Measurements from ENCODE around the gene IMMT.
"Not testable (repeated sequence)": the region's sequence is repeated elsewhere in the genome, so short reads cannot be mapped to it uniquely, and the experiment has no call there.

IMMT gene

DNA sequence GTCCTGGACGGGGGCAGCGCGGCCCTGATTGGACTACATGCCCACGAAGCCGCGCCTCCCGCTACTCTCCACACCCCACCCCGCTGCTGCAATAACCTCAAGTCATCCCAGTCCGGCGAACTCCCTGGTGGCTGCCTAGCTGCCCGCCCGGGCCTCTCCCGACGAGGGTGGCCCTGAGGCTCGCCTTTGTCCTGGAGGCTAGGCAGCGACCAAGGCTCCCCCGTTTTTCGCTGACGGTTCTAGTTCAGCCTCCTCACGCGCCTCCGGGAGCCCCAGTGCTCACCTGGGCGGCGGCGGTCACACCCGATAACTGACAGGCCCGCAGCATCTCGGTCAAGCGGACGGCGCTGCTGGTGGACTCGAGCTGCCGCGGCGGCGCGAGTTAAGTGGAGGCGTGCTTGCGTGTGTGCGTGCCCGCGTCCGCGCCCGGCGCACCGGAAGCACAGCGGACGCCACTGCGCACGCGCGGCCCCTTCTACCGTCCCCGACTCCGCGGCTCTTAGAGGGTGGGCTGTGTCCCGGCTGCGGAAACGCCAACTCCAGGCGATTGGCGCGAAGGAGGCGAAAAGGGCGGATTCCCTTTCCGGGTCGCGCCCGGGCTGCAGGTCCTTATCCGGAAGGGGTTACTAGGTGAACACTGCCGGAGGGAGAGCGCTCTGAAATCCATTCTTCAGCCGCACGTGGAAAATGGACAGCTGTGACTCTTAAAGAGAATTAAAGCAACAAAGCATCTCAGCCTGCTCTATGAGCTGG, at the start of gene IMMT:
TSS of gene IMMT (minus strand) at position 408 of the 753 bp plus-strand sequence. CDS start at position 328, 80 bp downstream.
- peak within 1 kb of the TSS; percentile 85 for H3K4me3 ChIP-seq (ENCODE audit: low read length)
- TF ChIP-seq ZNF274 (IDR thresholded peaks at IDR 0.05; ENCODE audit: low read depth, low read length) = no peak

DNA sequence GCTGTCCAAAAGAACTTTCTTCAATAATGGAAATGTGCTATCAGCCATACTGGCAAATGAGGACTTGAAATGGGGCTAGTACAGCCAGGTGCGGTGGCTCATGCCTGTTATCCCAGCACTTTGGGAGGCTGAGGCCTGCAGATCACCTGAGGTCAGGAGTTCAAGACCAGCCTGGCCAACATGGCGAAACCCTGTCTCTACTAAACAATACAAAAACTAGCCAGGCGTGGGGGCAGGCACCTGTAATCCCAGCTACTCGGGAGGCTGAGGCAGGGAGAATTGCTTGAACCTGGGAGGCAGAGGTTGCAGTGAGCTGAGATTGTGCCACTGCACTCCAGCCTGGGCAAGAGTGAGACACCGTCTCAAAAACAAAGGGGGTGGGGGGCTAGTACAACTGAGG, 49.5 kb upstream of the IMMT start:
- H3K4me3 ChIP-seq (ENCODE audit: low read length) = not testable (repeated sequence)

DNA sequence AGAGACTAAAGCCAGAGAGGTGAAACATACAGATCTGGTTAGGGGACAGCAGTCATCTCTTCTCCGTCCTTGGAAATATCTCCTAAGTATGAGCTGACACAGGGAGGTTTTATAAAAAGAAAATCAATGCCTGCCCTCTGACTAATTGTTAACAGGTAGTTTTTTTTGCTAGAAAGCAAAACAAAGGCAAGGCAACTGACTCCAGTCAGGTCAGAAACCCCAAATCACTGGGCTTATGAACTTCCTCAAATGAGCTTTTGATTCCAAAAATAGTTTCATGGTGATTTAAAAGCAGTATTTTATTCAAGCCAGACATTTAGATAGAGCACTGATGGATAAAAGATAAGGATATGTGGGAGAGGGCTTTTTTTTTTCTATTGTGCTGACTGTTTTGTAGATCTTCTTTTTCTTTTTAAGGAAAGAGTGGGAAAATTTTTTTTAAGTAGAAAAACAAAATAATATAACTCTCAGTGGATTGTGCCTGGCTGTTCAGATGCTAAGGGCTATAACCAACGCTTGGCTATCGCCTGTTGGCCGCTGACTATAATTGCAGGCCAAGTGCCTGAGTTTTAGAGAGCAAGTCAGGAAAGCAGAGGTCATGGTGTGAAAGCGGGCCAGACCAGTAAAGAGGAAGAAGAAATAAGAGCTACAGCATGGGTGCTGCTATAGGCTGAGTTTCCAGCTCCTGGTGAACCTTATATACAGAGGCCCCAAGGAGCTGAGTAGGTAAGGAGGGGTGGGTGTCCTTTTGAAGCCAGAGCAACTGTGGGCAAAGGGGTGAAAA, 48.9 kb upstream of the IMMT start:
- TF ChIP-seq ZNF274 (IDR thresholded peaks at IDR 0.05; ENCODE audit: low read depth, low read length) = no peak
- H3K4me3 ChIP-seq (ENCODE audit: low read length) = no peak overlapping the region

DNA sequence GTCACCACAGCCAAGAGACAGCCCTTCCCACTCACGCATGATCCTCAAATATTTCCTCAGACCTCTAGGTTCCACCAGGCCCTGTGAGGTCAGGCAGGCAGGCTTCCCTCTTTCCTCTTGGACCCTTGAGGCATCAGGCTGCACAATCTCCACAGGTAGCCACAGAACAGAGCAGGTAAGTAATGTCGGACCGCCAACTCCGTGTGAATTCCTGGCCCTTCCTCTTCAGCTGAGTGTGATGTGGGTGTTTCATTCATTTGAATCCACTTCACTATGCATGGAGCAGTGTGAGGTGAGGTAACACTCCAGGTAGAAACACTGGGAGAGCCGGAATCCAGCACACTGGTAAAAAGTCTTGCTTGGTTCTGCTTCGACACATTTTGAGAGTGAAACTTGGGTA, 48.0 kb upstream of the IMMT start:
- no peak overlapping the region for H3K4me3 ChIP-seq (ENCODE audit: low read length)
- TF ChIP-seq ZNF274 (IDR thresholded peaks at IDR 0.05; ENCODE audit: low read depth, low read length) = no peak

DNA sequence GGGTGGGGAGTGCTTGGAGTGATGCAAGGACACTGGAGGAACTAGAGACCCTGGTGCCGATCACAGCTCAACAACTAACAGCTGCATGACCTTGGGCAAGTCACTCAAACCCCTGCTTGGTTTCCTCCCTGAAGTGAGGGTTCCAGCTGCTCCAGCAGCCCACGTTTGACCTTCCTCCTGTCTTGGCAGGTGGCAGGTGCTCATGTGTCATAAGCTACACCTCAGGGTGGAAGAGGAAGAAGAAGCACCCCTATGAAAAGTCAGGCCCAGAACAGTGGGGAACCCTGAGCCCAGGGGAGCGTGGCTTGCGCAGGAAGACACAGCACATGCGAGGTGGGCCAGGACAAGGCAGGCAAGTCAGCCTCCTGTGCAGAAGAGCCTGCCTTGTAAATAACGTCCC, 46.3 kb upstream of the IMMT start:
- no peak for TF ChIP-seq ZNF274 (IDR thresholded peaks at IDR 0.05; ENCODE audit: low read depth, low read length)
- H3K4me3 ChIP-seq (ENCODE audit: low read length) = no peak overlapping the region

DNA sequence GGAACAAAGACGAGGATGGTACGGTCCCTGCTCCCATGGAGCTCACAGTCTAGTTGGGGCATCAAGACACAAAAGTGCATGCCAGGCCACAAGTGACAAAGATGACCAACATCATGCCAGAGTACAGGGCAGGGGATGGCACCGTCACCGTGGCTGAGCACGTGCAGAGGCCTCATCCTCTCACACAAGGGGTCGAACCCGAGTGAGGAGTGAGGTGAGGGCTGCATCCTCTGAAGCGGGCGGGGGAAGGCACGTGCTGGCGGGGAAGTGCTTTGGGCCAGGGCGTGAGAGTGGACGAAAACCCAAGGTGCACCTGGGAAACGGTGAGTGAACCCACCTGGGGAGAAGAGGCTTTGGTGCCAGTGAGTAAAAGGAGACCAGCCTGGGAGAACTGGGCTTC, 45.0 kb upstream of the IMMT start:
- TF ChIP-seq ZNF274 (IDR thresholded peaks at IDR 0.05; ENCODE audit: low read depth, low read length) = no peak
- H3K4me3 ChIP-seq (ENCODE audit: low read length) = no peak overlapping the region

DNA sequence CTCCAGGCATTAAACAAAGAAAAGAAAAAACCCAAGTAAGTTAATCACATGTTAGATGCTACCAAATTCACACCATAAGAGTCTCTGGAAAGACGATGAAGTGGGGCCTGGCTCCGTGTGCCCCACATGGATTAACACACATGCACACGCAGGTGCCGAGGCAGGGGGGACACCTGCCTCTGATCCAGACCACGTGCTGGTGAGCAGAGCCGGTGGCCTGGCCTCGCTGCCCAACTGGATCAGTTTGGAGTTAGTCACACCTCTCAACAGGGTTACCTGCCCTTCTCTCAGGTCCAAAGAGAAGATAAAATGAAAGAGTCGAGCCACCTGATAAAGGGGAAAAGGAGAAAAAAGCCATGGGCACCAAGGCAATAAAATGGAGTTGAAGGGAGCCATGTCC, 44.5 kb upstream of the IMMT start:
- no peak overlapping the region for H3K4me3 ChIP-seq (ENCODE audit: low read length)
- TF ChIP-seq ZNF274 (IDR thresholded peaks at IDR 0.05; ENCODE audit: low read depth, low read length) = no peak

DNA sequence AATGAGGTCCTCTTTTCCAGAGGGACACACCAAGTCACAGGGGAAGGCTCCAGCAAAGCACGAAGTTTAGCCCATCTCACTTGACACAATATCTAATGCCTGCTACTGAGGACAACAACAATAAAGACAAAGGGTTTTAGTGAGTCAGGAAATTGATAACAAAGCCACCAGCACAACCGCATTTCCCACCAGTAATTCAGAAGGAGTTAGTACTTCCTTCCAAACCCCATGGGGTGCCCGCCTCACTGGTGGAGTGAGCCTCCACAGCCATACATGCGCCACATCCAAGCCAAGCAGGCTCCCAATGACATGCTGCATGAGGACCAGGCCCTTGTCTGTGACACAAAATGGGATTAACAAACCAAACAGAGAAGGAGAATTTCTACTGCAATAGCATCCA, 44.1 kb upstream of the IMMT start:
- H3K4me3 ChIP-seq (ENCODE audit: low read length) = no peak overlapping the region
- no peak for TF ChIP-seq ZNF274 (IDR thresholded peaks at IDR 0.05; ENCODE audit: low read depth, low read length)

DNA sequence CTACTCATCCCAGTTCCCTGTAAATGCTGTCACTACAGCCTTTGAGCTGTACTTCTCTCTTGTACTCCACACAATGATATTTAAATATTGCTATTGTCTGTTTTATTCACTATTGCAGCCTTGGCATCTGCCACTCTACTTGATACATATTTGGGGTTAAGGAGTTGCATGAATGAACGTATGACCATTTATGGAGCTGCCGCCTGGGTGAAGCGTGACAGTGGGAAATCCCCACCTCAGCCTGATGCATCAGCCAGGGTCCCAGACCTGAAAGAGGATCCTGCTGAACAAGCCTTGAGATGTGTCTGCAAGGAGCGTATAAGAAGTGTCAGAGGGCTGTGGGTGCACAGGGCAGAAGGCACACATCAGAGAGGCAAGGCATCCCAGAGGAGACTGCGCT, 43.1 kb upstream of the IMMT start:
- no peak for TF ChIP-seq ZNF274 (IDR thresholded peaks at IDR 0.05; ENCODE audit: low read depth, low read length)
- H3K4me3 ChIP-seq (ENCODE audit: low read length) = no peak overlapping the region

DNA sequence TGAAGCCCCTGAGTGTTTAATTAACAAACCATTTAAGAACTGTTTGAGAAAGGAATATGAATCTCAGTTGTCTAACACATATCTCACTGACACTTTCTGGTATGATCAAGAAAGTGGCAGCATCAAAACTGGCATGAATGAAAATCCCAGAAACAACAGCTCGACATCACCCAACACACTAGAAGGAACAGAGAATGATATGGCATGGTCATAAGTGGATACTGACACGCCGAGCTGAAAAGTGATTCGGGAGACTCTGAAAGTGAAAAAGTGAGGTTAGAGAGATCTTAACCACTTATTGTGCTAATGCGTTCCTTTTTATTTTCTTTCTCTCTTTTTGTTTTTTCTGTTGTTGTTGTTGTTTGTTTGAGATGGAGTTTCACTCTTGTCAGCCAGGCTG, 41.9 kb upstream of the IMMT start:
- H3K4me3 ChIP-seq (ENCODE audit: low read length) = no peak overlapping the region
- TF ChIP-seq ZNF274 (IDR thresholded peaks at IDR 0.05; ENCODE audit: low read depth, low read length) = no peak

DNA sequence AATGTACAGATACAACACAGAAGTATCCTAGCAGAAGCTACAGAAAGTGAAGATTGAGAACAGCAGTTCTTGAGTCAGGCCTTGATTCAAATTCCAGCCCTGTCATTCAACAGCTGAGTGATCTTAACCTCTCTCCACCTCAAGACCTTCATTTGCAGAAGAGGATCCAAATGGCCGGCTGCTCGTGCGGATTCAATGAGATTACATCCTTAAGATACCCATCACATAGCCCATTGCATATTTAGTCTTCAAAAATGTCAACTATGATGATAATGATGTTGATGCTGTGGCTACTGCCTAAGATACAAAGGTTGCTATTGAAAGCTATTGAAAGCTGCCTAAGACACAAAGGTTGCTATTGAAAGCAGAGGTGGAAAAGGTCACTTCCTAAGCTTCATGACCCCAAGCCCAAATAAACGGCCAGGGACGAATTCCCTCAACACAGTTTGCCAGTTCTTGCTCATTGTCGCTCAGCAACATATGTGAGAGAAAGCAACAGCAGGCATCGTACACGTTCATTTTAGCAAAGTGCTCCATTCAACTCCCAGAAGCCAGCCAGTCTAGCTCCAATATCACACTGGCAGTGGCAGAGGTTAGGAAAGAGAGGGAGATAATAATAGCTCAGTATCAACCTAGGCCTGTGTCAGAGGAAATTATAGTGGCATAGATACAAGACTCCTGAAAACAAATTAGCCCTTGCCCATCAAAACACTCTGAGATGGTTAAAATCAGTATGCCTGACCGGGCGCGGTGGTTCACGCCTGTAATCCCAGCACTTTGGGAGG, 40.1 kb upstream of the IMMT start:
- no peak overlapping the region for H3K4me3 ChIP-seq (ENCODE audit: low read length)
- TF ChIP-seq ZNF274 (IDR thresholded peaks at IDR 0.05; ENCODE audit: low read depth, low read length) = no peak

DNA sequence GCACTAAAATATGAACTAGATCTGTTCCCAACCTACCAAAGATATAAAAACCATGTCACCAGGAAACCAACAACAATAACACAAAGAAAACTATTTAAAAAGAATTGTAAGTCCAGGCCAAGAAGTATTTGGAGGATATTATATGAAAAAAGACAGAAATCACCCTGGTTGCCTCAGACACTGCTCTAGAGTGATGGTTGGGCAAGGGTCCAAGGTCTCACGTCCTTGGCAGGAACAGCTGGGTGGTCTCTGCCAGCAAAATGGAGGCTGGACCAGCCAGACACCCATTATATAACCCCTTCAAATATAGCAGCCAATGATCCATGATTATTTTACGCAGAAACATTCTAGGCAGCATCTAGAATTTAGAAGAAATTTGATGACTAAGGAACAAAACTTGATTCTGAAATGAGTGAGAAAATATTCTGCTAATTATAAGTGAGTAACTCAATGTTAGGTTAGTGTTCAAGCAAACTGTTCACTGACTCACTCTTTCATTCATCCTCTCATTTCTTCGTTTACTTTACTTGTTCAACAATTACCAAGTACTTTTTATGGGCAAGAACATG, 39.4 kb upstream of the IMMT start:
- TF ChIP-seq ZNF274 (IDR thresholded peaks at IDR 0.05; ENCODE audit: low read depth, low read length) = no peak
- no peak overlapping the region for H3K4me3 ChIP-seq (ENCODE audit: low read length)

DNA sequence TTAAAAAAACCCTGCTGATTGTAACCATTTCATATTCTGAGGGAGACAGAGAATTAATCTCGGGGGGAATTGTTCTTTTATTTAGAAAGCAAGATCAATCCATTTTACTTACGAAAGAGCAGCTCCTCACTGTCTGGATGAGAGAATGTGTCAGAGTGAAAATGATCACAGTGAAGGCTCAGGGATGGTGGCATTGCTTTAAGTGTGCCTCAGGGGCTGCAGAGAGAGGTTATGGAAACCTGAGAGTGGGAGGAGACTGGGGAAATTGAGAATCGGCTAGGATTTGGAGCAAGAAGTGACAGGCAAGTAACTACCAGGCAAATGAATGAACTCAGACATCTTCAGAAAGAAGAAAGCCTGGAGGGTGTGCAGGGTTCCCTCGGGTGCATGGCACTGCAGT, 38.2 kb upstream of the IMMT start:
- no peak for TF ChIP-seq ZNF274 (IDR thresholded peaks at IDR 0.05; ENCODE audit: low read depth, low read length)
- H3K4me3 ChIP-seq (ENCODE audit: low read length) = no peak overlapping the region

DNA sequence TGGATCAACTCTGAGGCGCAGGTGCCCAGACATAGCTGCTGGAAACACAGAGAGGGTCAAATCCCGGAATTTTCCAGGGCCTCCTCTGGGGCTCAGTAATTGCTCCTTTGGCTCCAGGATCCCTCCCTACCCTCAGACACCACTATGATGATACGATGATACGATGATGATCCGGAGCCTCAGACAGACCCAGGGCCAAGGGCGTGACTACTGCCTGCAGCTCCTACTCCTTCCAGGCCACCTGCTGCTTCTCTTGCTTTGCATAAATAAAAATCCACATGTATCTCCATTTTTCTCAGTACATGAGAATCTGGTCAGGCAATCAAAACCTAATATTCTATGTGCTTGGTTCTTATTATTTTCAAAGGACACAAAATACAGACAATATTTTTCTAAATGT, 37.6 kb upstream of the IMMT start:
- no peak for TF ChIP-seq ZNF274 (IDR thresholded peaks at IDR 0.05; ENCODE audit: low read depth, low read length)
- no peak overlapping the region for H3K4me3 ChIP-seq (ENCODE audit: low read length)

Data from GM08714 (cell line).